ENCODE data around the gene PTPRM.

- TF ChIP-seq CTCF (conservative IDR thresholded peaks at IDR 0.05; ENCODE audit: low read length) (no peak), EZH2phosphoT487 (IDR thresholded peaks at IDR 0.05; ENCODE audit: borderline replicate concordance) (no peak)
Measured at GRCh38 chr18:7598167-7599047, 31.3 kb downstream of the PTPRM start.

Data from Loucy (cell line).